Bone marrow (tissue), 2 donors: ENCODE data around the gene PARP9.
"Not testable (repeated sequence)": the region's sequence is repeated elsewhere in the genome, so short reads cannot be mapped to it uniquely, and the experiment has no call there.

Experiments used
- DNase-seq, 2 donors: peaks; one replicate each; lab custom pipeline; 2025; lab: John Stamatoyannopoulos, UW

Gene PARP9

DNA sequence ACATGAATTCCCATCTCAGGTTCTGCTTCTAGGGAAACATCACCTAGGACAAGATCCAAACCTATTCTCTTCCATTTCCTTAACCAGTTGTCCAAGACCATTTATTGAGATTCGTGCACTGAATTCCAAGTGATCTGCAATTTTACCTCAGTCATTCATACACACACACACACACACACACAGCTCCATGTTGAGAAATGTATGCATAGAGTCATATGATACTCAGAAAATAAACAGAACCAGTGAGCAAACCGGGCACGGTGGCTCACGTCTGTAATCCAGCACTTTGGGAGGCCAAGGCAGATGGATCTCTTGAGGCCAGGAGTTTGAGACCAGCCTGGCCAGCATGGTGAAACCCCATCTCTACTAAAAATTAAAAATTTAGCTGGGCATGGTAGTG, 43.2 kb downstream of the PARP9 start:
- no peak for DNase-seq

DNA sequence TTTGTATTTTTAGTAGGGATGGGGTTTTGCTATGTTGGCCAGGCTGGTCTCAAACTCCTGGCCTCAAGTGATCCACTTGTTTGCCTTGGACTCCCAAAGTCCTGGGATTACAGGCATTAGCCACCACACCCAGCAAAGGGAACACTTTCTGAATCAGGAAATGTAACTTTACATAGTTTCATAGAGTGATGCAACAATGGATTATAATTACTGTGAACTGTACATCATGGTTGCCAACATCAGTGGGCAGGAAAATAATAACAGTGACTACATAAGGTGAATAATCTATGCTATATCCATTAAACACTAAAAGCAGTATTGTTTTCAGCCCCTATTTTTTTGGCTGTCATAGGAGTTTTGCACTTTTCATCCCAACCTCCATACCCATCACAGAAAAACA, 44.4 kb downstream of the PARP9 start:
- no peak for DNase-seq

DNA sequence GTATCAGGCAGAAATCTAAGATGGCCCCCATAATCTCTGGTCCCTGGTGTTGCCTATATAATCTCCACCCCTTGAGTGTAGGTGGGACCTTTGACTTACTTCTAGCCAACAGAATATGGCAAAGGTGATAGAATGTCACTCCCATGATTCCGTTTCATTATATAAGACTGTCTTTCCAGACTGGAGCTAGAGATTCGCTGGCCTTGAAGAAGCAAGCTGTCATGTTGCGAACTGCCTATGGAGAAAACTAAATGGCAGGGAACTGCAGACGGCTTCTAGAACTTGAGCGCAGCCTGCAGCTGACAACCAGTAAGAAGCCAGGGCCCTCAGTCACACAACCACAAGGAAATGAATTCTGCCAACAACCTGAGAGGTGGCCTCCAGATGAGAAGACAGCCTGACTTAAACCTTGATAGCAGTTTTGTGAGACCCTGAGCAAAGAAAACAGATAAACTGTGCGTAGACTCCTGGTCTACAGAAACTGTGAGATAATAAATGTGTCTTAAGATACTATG, 47.2 kb downstream of the PARP9 start:
- no peak for DNase-seq

DNA sequence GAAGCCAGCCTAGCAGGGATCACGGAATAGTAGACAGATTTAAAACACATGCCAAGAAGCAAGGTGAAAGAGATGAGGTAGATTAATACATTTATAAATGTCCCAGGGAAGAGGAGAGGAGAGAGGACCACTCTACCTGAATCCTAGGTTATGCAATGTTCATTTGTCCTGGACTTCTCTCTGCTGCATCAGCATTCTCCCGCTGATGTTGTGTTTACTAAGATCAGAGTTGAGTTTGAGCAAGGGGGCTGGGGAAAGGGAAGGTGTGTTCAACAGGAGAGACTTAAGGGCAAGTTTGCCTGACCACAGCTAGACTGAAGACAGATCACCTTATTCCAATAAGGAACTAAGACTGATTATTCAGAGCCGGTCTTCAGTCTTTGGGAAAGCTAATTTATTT, 48.2 kb downstream of the PARP9 start:
- DNase-seq, result no peak

DNA sequence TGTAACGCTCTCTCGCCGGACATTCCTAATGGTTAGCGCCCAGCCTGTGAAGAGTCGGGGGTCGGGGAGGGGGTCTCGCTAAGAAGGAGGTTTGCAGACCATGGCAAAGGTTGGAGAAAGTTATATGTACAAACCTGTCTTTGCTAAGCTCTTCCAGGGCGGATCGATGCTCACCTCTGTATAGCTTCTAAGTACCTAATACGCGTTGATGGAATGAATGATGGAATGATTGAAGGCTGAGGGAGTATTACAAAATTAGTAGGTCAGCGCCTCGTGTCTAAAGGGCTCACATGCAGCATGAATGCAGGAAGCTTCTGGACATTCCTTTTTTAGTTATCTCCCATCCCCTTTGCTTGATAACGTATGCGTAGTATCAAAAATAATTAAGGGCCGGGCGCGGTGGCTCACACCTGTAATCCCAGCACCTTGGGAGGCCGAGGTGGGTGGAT, 49.1 kb downstream of the PARP9 start:
- DNase-seq, result no peak

DNA sequence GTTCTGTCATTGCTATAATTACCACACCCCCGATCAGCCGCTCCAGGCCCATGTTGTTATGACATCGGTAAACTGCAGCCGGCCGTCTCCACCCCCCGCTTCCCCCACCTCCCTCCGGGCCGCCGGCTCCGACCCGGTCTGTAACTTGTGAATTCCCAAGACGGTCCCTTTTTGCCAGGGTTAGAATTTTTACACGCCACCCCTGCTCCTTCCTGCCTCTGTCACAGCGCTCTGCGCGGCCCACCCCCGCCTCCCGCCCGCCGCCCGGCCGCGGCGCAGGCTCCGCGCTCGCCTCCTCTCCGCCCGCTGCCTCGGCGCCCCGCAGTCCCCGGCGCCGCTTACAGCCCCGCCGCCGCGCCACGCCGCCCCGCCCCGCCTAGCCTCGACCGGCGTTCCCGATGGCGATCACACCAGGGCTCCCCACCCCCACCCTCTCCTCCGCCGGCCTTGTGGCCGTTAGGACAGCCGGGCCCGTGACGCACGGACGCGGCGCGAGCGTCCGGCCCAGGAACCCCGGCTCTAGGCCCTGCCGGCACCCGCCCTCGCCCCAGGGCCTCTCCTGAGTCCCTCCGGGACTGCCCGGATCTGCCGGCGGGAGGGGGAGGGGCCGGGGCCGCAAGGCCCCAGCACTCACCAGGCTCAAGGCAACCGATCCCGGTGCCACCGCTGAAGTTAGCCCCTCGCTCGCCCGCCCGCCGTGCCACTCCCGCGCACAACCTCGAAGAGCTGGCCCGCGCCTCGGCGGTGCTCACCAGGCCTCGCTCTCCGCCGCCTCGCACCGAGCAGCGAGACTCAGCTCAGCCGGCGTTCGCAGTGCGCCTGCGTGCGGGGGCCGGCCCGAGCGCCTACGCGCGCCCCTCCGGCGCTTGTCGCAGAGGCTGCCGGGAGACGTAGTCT, 49.7 kb downstream of the PARP9 start, which contains the start of gene KPNA1:
Gene KPNA1 (minus strand): TSS at position 817 of the 897 bp plus-strand sequence. CDS start 18,374 bp downstream, outside the sequence.
- peak; percentile 60 to 96 for DNase-seq

- DNase-seq, result no peak
These were observed 50.5 kb downstream of the PARP9 start for GRCh38 chr3:122513386-122514122.

DNA sequence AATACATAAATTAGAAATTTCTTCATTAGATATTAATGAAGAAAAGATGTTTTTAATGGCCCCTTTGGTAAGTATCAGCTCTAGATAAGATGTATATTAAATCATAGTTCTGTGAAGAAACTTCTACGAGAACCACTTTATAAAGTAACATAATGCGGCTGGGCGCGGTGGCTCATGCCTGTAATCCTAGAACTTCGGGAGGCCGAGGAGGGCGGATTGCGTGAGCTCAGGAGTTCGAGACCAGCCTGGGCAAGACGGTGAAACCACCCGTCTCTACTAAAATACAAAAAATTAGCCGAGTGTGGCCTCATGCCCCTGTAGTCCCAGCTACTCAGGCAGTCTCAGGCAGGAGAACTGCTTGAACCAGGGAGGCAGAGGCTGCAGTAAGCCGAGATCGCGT, 51.8 kb downstream of the PARP9 start:
- DNase-seq, result no peak

DNA sequence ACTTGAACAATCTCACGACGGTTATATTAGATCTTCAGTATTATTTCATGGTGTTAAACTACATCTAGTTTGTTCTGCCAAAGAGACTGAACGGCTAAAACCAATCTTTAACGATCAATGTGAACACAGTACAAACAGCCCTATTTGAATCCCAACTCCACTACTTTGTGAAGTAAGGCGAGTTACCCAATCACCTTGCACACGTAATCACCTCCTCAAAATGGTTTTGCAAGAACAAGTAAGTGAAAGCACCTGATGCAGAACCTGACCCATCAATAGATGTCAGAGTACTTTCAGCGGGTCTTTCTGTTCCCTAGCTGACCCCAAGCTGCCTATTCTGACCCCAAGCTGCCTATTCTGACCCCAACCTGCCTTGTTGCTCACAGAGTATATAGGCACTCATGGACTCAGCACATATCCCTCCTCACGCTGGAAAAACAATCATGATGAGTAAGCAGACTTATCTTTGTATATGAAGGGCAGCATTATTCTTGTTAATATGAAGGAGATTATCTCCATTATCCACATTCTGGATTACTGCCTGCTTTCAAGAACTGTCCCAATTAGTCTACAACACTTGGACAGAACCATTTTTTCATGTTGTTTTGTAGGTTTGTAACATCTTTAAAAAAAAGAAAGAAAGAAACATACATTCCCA, 53.1 kb downstream of the PARP9 start:
- no peak for DNase-seq

- DNase-seq, result not testable (repeated sequence)
These were observed 55.2 kb downstream of the PARP9 start for GRCh38 chr3:122508944-122509343.

- DNase-seq, result no peak
These were observed 55.8 kb downstream of the PARP9 start for GRCh38 chr3:122508135-122508914.

GRCh38 chr3:122506450-122506849, 57.6 kb downstream of the PARP9 start:
- no peak for DNase-seq

GRCh38 chr3:122505676-122506075, 58.4 kb downstream of the PARP9 start:
- DNase-seq, result no peak

GRCh38 chr3:122502941-122503340, 61.2 kb downstream of the PARP9 start:
- peak in 1 of 2 donors; percentile 67 for DNase-seq

DNA sequence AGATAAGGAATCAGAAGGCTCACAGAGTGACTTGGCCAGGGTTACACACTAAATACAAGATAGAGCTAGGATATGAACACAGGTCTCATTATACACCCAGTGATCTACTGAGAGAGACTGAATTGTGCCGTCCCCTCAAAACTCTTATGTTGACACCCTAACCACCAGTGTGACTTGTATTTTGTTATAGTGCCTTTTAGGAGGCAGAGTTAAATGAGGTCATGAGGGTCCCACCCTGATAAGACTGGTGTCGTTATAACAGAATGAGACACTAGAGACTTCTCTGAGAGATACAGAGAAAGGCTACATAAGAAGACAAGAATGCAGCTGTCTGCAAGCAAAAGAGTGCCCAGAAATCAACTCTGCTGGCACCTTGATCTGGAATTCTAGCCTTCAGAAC, 62.0 kb downstream of the PARP9 start:
- DNase-seq, result no peak

- DNase-seq, result not testable (repeated sequence)
These were observed 63.1 kb downstream of the PARP9 start for GRCh38 chr3:122500964-122501363.

DNA sequence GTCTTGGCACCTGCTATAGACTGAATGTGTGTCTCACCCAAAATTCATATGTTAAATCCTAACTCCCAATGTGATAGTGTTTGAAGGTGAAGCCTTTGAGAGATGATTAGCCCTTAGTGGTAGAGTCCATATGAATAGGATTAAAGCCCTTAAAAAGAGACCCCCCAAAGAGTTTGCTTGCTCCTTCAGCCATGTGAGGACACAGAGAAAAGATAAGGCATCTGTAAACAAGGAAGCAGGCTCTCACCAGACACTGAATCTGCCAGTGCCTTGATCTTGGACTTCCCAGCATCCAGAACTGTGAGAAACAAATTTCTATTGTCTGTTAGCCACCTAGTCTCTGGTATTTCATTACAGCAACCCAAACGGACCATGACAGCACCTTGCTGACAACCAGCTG, 65.9 kb downstream of the PARP9 start:
- no peak for DNase-seq

DNA sequence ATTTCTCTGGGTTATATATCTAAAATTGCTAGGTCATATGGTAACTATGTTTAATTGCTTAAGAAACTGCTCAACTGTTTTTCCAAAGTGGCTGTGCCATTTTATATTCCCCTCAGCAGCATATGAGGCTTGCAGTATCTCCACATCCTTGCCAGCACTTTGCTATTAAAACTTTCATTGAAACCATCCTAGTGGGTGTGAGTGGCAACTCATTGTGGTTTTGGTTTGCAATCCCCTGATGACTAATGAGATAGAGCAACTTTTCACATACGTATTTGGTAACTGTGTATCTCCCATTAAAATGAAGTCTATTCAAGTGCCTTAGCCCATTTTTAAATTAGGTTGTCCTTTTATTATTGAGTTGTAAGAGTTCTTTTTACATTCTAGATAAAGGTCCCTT, 66.7 kb downstream of the PARP9 start:
- DNase-seq, result peak in 1 of 2 donors; percentile 78

DNA sequence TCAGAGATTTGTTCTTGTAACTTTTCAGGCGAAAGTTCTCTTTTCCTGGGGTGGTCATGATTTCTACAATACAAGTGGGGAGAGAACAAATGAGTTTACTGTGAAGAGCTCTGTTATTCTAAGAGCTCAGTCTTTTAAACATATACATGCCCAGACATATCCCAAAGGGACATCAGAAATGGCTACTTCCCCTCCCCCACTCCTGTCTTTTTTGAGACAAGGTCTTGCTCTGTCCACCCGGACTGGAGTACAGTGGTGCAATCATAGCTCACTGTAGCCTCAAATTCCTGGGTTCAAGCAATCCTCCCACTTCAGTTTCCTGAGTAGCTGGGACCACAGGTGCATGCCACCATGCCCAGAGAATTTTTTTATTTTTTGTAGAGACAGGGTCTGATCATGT, 67.6 kb downstream of the PARP9 start:
- DNase-seq, result no peak

DNA sequence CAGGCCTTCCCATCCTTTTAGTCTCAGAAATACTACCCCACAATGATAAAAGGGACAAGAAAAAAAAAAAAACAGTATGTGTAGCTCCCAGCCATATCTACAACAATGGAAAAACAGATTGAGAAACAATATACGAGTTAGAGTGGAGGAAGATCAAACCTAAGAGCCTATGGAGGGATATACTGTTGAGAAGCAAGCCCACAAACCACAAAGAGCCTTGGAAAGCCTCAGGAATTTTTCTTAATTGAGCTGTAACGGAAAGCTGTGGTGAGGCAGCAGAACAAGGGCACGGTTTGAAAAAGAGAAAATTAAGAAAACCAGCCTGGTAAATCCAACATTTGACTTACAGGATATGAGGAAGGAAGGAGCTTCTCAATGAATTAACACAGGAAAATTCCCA, 70.8 kb downstream of the PARP9 start:
- DNase-seq, result no peak

- no peak for DNase-seq
These were observed 75.7 kb downstream of the PARP9 start for GRCh38 chr3:122488262-122488973.
